AG04449 (cell line): ENCODE measurements around the gene IGF1R.

Source experiments
- CTCF ChIA-PET: fragments of 350-600 bp; formaldehyde crosslinking; extraction: SDS; loops from one replicate; lab custom pipeline; 2021; ENCODE audit warnings: antibody characterized with exemption; lab: Yijun Ruan, JAX
- POLR2A ChIA-PET: fragments of 400-600, 350-600 bp; formaldehyde crosslinking; extraction: SDS; loops from one replicate; lab custom pipeline; 2020; ENCODE audit warnings: antibody characterized with exemption, inconsistent platforms; lab: Yijun Ruan, JAX
- DNase-seq: peaks from one replicate; pipeline ENCODE4 v3.0.0-alpha.2; 2010; ENCODE audit warnings: low read depth, low spot score
- H3K4me3 ChIP-seq: 2 replicates; pipeline ENCODE4 v1.5.1; 2011; ENCODE audit warnings: low read depth, mild to moderate bottlenecking, control low read depth, low read length
- CTCF ChIP-seq: IDR thresholded peaks from one replicate; pipeline ENCODE4 v1.5.1; 2011; ENCODE audit warnings: mild to moderate bottlenecking, moderate library complexity, low read length, control low read depth, inconsistent platforms; ENCODE audit not compliant: insufficient read depth; ENCODE audit errors: missing control alignments

Gene IGF1R

DNA sequence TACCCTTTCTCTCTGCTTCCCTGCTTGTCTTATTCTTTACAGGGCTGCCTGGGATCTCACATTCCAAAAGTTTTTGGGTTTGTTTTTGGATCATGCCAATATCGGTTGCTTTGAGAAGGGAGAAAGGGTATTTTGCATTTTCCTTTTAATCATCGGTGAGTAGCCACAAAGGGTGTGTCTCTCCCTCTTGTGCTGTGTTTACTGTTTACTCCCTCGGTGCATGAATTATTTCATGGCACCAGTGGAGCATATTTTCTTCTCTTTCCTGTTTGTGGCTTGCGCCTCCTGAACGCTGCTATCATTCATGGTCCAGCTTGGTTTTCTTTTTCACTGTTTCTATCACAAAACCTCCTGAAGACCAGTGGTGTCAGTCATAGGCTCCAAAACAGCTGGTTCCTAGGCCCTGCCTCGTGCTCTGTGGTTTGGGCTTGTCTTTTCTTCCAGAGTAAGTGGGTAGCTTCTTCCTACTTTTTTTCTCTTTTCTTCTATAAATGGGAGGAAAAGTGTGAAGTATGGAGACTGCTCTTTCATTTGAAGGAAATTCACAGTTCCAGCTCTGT is 54.9 kb downstream of the IGF1R start:
- ChIA-PET CTCF (interaction anchor here (0.7 to 1.6 kb wide), 5 partner anchors 8 to 373 kb away, joined by 3 to 5 read pairs (median 3); no protein-coding TSS in a partner anchor), POLR2A (interaction anchor here (0.7 kb wide), 1 partner anchor 67 kb away, joined by 3 read pairs; no protein-coding TSS in a partner anchor)
- no peak overlapping the region for H3K4me3 ChIP-seq
- DNase-seq, result no peak
- no peak for TF ChIP-seq CTCF

GRCh38 chr15:98705070-98705469 is 56.7 kb downstream of the IGF1R start:
- no peak for TF ChIP-seq CTCF
- POLR2A ChIA-PET, result no interaction called here

GRCh38 chr15:98706387-98706786 is 58.0 kb downstream of the IGF1R start:
- ChIA-PET CTCF (interaction anchor here (1.5 kb wide), 1 partner anchor 15 kb away, joined by 3 read pairs; no protein-coding TSS in a partner anchor), POLR2A (no interaction called here)
- TF ChIP-seq CTCF, result no peak
- no peak for DNase-seq
- no peak overlapping the region for H3K4me3 ChIP-seq

More at GRCh38 chr15:98705070-98705469, 56.7 kb downstream of the IGF1R start:
- CTCF ChIA-PET, result interaction anchor here (1.6 kb wide), 1 partner anchor 16 kb away, joined by 4 read pairs; no protein-coding TSS in a partner anchor
- no peak overlapping the region for H3K4me3 ChIP-seq
- no peak for DNase-seq

DNA sequence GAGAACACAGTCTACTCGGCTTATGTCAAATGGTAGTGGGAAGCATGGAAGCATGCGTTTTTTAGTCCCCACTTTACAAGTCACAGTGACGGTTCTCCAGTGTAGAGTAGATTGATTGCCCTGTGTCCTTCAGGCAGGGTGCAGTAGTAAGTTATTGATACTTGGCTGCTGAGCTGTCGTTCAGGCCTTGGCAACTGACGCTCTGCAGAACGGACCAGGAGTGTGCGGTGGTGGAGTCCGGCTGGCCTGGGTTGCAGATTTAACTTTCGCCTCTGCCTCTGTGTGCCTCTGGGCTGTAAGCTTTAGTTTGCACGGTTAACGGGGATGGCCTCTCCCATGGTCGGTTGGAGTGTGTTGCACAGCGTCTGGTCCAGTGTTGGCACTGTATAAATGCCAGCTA is 58.6 kb downstream of the IGF1R start:
- H3K4me3 ChIP-seq, result no peak overlapping the region
- TF ChIP-seq CTCF, result no peak
- no peak for DNase-seq
- CTCF ChIA-PET, result interaction anchor here (1.5 kb wide), 1 partner anchor 14 kb away, joined by 3 read pairs; no protein-coding TSS in a partner anchor
- POLR2A ChIA-PET, result no interaction called here

- no peak overlapping the region for H3K4me3 ChIP-seq
- POLR2A ChIA-PET, result no interaction called here
- CTCF ChIA-PET, result interaction anchor here (1.1 kb wide), 1 partner anchor 23 kb away, joined by 3 read pairs; no protein-coding TSS in a partner anchor
- no peak for DNase-seq
- TF ChIP-seq CTCF, result no peak
Measured at GRCh38 chr15:98708037-98708590, 59.8 kb downstream of the IGF1R start.

DNA sequence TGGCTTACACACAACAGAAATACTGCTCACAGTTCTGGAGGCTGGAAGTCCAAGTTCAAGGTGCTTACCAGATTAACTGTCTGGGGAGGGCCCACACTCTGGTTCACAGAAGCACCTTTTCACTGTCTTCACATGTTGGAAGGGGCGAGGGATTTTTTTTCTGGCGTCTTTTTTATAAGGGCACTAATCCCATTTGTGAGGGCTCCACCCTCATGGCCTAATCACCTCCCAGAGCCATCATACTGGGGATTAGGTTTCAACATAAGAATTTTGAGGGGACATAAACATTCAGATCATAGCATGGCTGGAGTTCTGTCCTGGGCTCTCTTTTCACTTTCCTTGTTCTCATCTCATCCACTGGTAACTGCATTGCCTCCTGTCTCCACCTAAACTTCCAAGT is 63.5 kb downstream of the IGF1R start:
- DNase-seq, result no peak
- TF ChIP-seq CTCF, result no peak
- ChIA-PET POLR2A (no interaction called here), CTCF (no interaction called here)
- H3K4me3 ChIP-seq, result no peak overlapping the region
